HG03045 (cell line): ENCODE results near the gene PJA1.

Experiments used
- ATAC-seq: cut with Tn5 transposase; IDR thresholded peaks from one replicate; pipeline ENCODE4 v1.9.1; 2021; ENCODE audit warnings: mild to moderate bottlenecking, moderate library complexity; ENCODE audit not compliant: unreplicated experiment

The PJA1 gene

DNA sequence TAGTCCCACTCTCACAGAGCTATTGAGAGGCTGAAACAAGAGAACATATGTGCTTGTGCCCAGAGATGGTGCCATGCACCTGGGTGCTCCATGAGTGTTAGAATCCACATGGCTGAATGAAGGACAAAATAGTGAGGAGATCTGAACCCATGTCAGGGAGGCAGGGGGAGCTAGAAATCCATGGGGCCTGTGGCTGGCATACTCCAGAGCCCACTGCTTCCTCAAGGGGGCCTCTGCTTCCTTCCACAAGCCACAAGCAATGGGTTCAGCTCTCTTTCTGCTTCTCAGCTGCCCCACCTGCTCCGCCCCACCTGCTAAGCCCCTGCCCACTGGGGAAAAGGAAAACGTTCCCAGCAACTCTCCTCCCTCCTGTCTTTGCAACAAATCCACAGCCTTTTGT, 46.1 kb downstream of the PJA1 start:
- no peak for ATAC-seq

DNA sequence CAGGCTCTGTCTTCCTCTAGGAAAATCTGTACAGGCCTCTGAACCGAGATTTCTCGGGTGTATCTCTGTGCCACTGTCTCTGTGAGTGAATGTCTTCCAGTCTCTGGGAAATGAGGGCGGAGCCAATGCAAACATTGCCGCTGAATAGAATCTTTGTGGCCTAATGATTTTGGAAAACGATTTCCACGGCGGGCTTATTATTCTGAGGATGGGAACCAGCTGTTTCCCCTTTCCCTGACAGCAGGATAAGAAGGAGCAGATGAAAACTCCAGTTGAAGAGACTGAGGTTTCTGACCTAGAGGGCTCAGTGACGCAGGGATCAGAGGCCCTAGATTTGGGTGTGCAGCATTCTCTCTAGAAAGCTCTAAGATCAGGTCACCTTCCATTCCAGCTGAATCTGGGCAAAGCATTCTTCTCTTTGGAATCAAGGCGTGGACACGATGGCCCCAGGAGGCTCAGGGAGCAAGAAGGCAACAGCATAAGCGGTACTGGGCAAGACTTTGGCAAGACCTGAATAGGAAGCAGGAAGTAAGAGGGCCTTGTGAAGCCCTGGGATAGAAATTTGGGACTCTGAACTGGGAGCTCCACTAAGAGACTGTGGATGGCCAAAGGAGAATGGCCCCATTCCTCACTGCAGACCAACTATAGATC, 47.3 kb downstream of the PJA1 start:
- ATAC-seq = no peak

DNA sequence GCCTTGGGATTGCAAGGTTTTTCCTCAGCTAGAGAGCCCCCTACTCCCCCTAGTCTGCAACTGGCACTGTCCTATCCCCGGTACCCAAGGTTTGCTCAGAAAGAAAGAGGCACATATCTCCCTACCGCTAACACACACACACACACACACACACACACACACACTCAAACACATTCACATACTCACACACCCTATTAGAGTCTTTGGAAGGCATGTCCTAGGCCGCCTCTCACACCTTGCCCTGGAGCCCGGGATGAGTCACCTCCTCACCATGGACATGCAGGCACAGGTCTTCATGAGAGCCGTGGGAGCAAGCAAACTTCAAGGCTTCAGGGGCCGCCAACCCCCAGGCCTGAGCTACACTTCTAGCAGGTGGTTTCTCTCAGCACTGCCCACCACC, 49.2 kb downstream of the PJA1 start:
- ATAC-seq = no peak

- no peak for ATAC-seq
Measured at GRCh38 chrX:69113723-69114122, 51.5 kb downstream of the PJA1 start.
